Astrocyte (in vitro differentiated cells and primary cell): Measurements from ENCODE around the gene RPP40.

ENCODE experiments used
- EZH2 ChIP-seq: IDR thresholded peaks from 2 replicates; pipeline ENCODE4 v1.6.1; 2012; ENCODE audit warnings: mild to moderate bottlenecking, low read length, inconsistent platforms; ENCODE audit not compliant: insufficient read depth
- TF ChIP-seq, protein P1 (sequence below): IDR thresholded peaks from 2 replicates; pipeline ENCODE4 v1.5.1; 2011; ENCODE audit warnings: low read depth, mild to moderate bottlenecking, inconsistent platforms, low read length, moderate library complexity; ENCODE audit not compliant: insufficient read depth

DNA sequence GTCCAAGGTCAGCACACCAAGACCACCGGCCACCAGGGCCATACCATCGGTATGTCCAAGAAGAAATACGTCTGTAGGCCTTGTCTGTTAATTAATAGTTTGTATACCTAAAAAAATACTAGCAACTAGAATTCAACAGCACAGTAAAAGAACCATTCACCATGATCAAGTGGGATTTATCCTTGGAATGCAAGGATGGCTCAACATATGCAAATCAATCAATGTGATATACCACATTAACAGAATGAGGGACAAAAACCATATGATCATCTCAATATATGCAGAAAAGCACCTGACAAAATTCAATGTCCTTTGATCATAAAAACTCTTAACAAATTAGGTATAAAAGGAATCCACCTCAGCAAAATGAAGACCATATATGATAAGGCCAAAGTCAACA lies 24.4 kb downstream of the RPP40 start:
- TF ChIP-seq, protein P1, sequence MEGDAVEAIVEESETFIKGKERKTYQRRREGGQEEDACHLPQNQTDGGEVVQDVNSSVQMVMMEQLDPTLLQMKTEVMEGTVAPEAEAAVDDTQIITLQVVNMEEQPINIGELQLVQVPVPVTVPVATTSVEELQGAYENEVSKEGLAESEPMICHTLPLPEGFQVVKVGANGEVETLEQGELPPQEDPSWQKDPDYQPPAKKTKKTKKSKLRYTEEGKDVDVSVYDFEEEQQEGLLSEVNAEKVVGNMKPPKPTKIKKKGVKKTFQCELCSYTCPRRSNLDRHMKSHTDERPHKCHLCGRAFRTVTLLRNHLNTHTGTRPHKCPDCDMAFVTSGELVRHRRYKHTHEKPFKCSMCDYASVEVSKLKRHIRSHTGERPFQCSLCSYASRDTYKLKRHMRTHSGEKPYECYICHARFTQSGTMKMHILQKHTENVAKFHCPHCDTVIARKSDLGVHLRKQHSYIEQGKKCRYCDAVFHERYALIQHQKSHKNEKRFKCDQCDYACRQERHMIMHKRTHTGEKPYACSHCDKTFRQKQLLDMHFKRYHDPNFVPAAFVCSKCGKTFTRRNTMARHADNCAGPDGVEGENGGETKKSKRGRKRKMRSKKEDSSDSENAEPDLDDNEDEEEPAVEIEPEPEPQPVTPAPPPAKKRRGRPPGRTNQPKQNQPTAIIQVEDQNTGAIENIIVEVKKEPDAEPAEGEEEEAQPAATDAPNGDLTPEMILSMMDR: no peak
- TF ChIP-seq EZH2: no peak
